ENCODE results near the gene CNTNAP2. TPM values are rescaled to one million over a fixed set of nuclear protein-coding genes. Genes with fewer than 3 reads are reported as not detected.

The CNTNAP2 gene
- total RNA-seq, 4 donors from 2014 or later = 0.42 TPM; not detected in 3

DNA sequence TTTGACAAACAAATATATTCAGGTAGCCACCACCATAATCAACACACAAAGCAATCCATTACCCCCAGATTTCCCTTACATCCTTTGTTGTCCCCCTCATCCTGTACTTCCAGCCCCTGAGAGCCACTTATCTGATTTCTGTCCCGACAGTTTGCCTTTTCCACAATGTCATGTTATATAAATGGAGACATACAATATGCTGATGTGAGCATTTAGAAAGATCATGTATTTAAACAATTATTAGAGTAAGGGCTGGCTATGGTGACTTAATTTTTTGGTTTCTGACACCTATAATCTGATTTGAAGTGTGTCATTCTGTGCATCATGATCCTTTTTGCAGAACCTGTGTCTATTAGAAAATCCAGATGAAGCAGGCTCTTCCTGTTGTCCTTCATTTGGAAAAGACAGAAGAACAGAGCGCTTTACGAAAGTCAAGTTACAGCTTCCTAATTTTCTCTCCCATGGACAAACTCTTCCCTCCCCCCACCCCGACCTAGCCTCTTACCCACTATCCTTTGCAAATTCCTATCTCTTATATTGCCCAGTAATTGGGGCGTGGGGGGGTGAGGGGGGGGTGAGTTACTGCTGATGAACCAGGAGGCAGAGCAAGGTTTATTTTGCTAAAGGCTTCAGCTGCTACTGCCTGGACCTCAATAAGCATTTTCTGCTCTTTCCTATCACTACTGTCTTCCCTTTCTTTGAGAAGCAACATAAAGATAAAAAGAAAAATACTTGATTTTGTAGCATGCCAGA is 2221.6 kb downstream of the CNTNAP2 start:
- Histone ChIP-seq H3K4me3 (no peak overlapping the region), H3K27me3 (peaks cover 0 to 73% of the 10 kb centered on the region in 2 donors), H3K4me1 (peaks cover 0 to 14% (median 0%) of the 10 kb centered on the region in 4 donors), H3K9me3 (no peaks in the 10 kb centered on the region), H3K27ac (no peak overlapping the region), H3K36me3 (no peaks in the 10 kb centered on the region)
- DNase-seq (ENCODE audit: low spot score in 2 of 2) = no peak
- TF ChIP-seq EP300 (IDR thresholded peaks at IDR 0.05) = no peak
- TF ChIP-seq POLR2A (IDR thresholded peaks at IDR 0.05) = no peak
- TF ChIP-seq, protein P1, sequence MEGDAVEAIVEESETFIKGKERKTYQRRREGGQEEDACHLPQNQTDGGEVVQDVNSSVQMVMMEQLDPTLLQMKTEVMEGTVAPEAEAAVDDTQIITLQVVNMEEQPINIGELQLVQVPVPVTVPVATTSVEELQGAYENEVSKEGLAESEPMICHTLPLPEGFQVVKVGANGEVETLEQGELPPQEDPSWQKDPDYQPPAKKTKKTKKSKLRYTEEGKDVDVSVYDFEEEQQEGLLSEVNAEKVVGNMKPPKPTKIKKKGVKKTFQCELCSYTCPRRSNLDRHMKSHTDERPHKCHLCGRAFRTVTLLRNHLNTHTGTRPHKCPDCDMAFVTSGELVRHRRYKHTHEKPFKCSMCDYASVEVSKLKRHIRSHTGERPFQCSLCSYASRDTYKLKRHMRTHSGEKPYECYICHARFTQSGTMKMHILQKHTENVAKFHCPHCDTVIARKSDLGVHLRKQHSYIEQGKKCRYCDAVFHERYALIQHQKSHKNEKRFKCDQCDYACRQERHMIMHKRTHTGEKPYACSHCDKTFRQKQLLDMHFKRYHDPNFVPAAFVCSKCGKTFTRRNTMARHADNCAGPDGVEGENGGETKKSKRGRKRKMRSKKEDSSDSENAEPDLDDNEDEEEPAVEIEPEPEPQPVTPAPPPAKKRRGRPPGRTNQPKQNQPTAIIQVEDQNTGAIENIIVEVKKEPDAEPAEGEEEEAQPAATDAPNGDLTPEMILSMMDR (IDR thresholded peaks at IDR 0.05) = no peak
- WGBS, 2 donors = 38 to 39% methylated on average over 5 of the region's 5 CpGs

DNA sequence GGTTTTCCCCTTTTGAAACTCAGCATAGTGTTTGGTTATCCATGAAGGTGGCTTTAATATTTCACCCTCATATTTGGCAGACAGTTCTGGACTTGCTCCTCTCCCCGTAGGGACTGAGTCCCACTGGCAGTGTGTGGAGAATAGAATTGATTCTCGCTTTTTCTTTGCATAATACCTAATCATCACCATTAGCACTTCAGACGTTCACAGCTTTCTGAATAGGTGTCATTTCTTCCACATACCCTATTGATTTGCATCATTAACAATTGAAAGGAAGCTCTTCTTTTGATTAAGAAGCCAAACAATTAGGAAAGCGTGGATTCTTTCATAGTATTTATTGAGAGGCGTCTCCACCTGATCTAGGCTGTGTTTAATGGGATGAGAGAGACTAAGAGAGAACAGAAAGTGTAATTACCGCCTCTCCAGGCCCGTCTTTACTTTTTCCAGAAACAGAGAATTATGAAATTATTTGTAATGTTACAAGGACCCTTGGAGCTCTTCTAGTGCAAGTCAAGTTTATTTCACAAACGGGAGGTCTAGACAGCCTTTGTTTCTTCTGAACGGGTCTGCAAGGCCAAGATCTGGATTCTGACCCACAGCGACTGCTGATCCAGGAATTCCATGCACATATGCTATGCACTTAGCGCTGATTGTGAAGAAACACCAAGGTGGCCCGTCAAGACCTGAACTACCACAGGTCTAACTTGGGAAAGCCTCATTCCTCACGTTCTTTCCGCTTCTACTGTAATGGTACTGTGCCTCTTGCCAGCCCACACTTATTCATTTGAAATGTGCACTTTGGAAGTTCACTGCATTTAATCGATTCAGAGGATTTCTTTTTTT is 2224.1 kb downstream of the CNTNAP2 start:
- H3K27ac ChIP-seq = no peak overlapping the region
- no peaks in the 10 kb centered on the region for H3K9me3 ChIP-seq
- peaks cover 0 to 14% (median 0%) of the 10 kb centered on the region in 4 donors for H3K4me1 ChIP-seq
- TF ChIP-seq, protein P1 (IDR thresholded peaks at IDR 0.05) = no peak
- no peak for TF ChIP-seq POLR2A (IDR thresholded peaks at IDR 0.05)
- TF ChIP-seq EP300 (IDR thresholded peaks at IDR 0.05) = no peak
- H3K27me3 ChIP-seq = peaks cover 0 to 64% of the 10 kb centered on the region in 2 donors
- no peaks in the 10 kb centered on the region for H3K36me3 ChIP-seq
- 59 to 60% methylated on average over 15 of the region's 15 CpGs for WGBS, 2 donors
- H3K4me3 ChIP-seq = no peak overlapping the region
- no peak for DNase-seq (ENCODE audit: low spot score in 2 of 2)

DNA sequence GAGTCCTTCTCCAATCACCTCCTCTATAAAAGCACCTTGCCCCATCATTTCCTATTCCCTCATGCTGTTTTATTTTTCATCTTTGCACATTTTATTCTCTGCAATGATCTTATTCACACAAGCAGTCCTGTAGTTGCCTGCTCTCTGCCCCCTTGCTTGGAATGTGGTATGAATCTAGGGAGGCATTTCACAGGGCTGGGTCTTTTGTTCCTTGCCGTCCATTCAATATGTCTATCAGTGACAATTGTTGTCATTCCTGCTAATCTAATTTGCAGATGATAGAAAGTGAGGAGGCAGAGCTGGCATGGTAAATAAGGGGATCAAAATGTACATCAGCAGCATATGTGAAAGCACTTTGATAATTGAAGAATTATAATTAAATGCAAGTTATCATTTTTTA is 2227.8 kb downstream of the CNTNAP2 start:
- peaks cover 0 to 27% of the 10 kb centered on the region in 2 donors for H3K27me3 ChIP-seq
- peaks cover 0 to 3% (median 0%) of the 10 kb centered on the region in 4 donors for H3K4me1 ChIP-seq
- no peaks in the 10 kb centered on the region for H3K36me3 ChIP-seq
- TF ChIP-seq, protein P1 (IDR thresholded peaks at IDR 0.05) = no peak
- TF ChIP-seq POLR2A (IDR thresholded peaks at IDR 0.05) (no peak), EP300 (IDR thresholded peaks at IDR 0.05) (no peak)
- no peak for DNase-seq (ENCODE audit: low spot score in 2 of 2)
- no peaks in the 10 kb centered on the region for H3K9me3 ChIP-seq
- H3K27ac ChIP-seq = no peak overlapping the region
- 38 to 41% methylated on average over 1 of the region's 1 CpG for WGBS, 2 donors
- no peak overlapping the region for H3K4me3 ChIP-seq

DNA sequence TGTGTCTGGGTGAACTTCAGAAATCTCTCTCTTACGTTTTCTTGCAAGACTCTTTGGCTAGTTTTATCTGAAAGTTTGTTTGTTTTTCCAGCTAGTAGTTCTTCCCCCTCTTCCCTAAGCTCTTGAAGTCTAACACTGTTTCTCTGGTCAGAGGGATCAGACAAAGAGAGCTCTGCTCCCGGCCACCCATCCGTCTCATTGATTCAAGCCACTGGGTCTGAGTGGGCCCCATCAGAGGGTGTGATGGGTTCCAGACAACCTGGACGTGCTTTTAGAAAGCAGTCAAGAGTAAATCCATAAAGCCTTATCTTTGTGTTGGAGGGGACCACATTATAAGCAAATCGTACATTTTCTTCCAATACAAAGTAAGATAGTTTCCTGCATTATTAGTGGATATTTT is 2231.4 kb downstream of the CNTNAP2 start:
- H3K9me3 ChIP-seq = no peaks in the 10 kb centered on the region
- 49 to 52% methylated on average over 5 of the region's 5 CpGs for WGBS, 2 donors
- no peak overlapping the region for H3K27ac ChIP-seq
- no peak for DNase-seq (ENCODE audit: low spot score in 2 of 2)
- H3K4me3 ChIP-seq = no peak overlapping the region
- no peak for TF ChIP-seq EP300 (IDR thresholded peaks at IDR 0.05)
- TF ChIP-seq, protein P1 (IDR thresholded peaks at IDR 0.05) = no peak
- TF ChIP-seq POLR2A (IDR thresholded peaks at IDR 0.05) = no peak
- H3K4me1 ChIP-seq = no peaks in the 10 kb centered on the region
- H3K36me3 ChIP-seq = no peaks in the 10 kb centered on the region
- peaks cover 0 to under 1% of the 10 kb centered on the region in 2 donors for H3K27me3 ChIP-seq

DNA sequence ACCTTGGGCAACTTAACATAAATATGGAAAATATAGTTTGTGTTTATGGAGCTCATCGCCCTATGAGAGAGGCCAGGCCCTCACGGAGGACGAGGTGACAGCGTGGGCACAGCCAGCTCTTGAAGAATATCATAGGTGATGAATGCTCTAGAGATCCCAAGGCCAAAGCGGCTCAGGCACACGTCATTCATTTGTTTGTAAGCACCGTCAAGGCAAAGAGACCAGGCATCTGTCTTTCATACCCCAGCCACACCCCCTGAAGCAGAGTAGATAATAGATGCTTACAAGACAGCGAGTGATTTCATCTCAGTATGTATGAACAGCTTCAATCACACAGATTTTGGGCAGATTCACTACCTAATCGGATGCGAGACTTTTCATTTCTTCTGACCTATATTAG is 2231.9 kb downstream of the CNTNAP2 start:
- H3K4me1 ChIP-seq = no peaks in the 10 kb centered on the region
- no peak overlapping the region for H3K4me3 ChIP-seq
- H3K36me3 ChIP-seq = no peaks in the 10 kb centered on the region
- no peak overlapping the region for H3K27ac ChIP-seq
- H3K9me3 ChIP-seq = no peaks in the 10 kb centered on the region
- no peaks in the 10 kb centered on the region for H3K27me3 ChIP-seq
- WGBS, 2 donors = 73 to 74% methylated on average over 10 of the region's 10 CpGs
- no peak for DNase-seq (ENCODE audit: low spot score in 2 of 2)
- TF ChIP-seq EP300 (IDR thresholded peaks at IDR 0.05) (no peak), POLR2A (IDR thresholded peaks at IDR 0.05) (no peak)
- TF ChIP-seq, protein P1 (IDR thresholded peaks at IDR 0.05) = no peak

Data from tibial nerve (tissue), 4 donors.